GM12891 (cell line): ENCODE results near the gene BRIP1.

Source experiments
- POLR2A ChIP-seq: IDR thresholded peaks from 2 replicates; pipeline ENCODE4 v1.6.1; 2011; ENCODE audit warnings: low read depth, low read length, control low read depth
- POLR2AphosphoS5 ChIP-seq: IDR thresholded peaks from 2 replicates; pipeline ENCODE4 v1.6.1; 2011; ENCODE audit warnings: low read depth, low read length, control low read depth

DNA sequence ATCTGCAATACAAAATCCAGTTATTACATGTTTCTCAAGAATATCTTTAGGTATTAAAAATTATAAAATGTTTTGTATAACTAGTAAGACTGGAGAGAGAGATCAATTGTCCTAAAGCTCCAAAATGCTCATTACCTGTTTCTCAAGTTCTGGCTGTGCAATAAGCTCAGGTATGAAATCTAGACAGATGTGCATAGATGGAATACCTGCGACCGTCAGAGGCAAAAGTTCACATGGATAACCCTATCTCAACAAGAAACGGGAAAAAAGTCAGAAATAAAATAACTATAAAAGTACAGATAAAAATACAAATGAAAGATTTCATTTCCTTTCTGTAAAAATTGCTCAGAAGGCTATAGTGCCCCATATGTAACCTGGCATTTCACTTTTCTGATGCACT lies 5.8 kb upstream of the BRIP1 start:
- TF ChIP-seq POLR2AphosphoS5 (no peak), POLR2A (no peak)
